ENCODE measurements around the gene ARID3A. TPM values are rescaled to one million over a fixed set of nuclear protein-coding genes. Genes with fewer than 3 reads are reported as not detected.

The ARID3A gene
- total RNA-seq, 1 experiment from 2014 or later = 116 TPM

DNA sequence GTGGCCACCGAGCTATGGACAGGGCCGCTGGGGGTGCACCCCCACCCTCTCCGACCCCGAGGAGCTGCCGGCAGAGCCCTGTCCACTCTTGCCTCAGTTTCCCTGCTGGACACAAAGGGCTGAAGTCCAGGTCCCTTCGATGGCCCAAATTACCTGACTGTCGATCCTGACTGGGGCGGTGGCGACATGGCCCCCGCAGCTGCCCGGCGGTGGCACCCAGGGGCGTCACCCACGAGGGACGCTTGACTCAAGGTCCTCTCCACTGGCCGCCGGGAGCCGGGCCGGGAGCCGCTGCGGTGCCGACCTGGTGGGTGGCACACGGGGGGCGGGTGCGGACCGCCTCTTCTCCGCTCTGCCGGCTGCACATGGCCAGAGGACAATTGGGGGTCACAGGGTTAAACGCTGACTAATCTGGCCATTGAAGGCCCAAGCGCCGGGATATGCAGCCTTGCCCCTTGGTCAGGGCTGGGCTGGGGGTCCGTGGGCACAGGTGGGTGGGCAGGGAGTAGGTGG, 16.4 kb downstream of the ARID3A start:
- H3K27me3 Mint-ChIP-seq (ENCODE audit: low read depth) = no peaks in the 10 kb centered on the region
- TF ChIP-seq ZNF219 (CRISPR knock-in tag; IDR thresholded peaks at IDR 0.05; ENCODE audit: borderline replicate concordance) = no peak
- no peak for TF ChIP-seq NFYB (CRISPR knock-in tag; conservative IDR thresholded peaks at IDR 0.05; ENCODE audit: low read depth)
- TF ChIP-seq ZMAT4 (CRISPR knock-in tag; IDR thresholded peaks at IDR 0.05) = no peak
- TF ChIP-seq AR (CRISPR knock-in tag; IDR thresholded peaks at IDR 0.05) = no peak
- TF ChIP-seq TEAD4 (CRISPR knock-in tag; IDR thresholded peaks at IDR 0.05) = no peak
- no peak for TF ChIP-seq PREB (CRISPR knock-in tag; IDR thresholded peaks at IDR 0.05; ENCODE audit: borderline replicate concordance)
- no peak for TF ChIP-seq FOXJ3 (CRISPR knock-in tag; IDR thresholded peaks at IDR 0.05; ENCODE audit: borderline replicate concordance)
- no peak for TF ChIP-seq MAX (CRISPR knock-in tag; IDR thresholded peaks at IDR 0.05)
- TF ChIP-seq, protein P1, sequence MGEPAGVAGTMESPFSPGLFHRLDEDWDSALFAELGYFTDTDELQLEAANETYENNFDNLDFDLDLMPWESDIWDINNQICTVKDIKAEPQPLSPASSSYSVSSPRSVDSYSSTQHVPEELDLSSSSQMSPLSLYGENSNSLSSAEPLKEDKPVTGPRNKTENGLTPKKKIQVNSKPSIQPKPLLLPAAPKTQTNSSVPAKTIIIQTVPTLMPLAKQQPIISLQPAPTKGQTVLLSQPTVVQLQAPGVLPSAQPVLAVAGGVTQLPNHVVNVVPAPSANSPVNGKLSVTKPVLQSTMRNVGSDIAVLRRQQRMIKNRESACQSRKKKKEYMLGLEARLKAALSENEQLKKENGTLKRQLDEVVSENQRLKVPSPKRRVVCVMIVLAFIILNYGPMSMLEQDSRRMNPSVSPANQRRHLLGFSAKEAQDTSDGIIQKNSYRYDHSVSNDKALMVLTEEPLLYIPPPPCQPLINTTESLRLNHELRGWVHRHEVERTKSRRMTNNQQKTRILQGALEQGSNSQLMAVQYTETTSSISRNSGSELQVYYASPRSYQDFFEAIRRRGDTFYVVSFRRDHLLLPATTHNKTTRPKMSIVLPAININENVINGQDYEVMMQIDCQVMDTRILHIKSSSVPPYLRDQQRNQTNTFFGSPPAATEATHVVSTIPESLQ (CRISPR knock-in tag; IDR thresholded peaks at IDR 0.05) = no peak
- TF ChIP-seq, protein P2, sequence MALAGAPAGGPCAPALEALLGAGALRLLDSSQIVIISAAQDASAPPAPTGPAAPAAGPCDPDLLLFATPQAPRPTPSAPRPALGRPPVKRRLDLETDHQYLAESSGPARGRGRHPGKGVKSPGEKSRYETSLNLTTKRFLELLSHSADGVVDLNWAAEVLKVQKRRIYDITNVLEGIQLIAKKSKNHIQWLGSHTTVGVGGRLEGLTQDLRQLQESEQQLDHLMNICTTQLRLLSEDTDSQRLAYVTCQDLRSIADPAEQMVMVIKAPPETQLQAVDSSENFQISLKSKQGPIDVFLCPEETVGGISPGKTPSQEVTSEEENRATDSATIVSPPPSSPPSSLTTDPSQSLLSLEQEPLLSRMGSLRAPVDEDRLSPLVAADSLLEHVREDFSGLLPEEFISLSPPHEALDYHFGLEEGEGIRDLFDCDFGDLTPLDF (CRISPR knock-in tag; IDR thresholded peaks at IDR 0.05) = no peak
- no peak for TF ChIP-seq KAT7 (CRISPR knock-in tag; IDR thresholded peaks at IDR 0.05; ENCODE audit: borderline replicate concordance)
- H3K27ac Mint-ChIP-seq = no peak overlapping the region
- ChIA-PET POLR2A (no interaction called here), CTCF (no interaction called here)
- H3K36me3 Mint-ChIP-seq = peaks cover 35% of the 10 kb centered on the region
- DNase-seq (ENCODE audit: low spot score) (no peak), ATAC-seq (no peak)
- H3K4me3 Mint-ChIP-seq = no peak overlapping the region
- H3K9me3 Mint-ChIP-seq = no peaks in the 10 kb centered on the region
- no peaks in the 10 kb centered on the region for H3K4me1 Mint-ChIP-seq

DNA sequence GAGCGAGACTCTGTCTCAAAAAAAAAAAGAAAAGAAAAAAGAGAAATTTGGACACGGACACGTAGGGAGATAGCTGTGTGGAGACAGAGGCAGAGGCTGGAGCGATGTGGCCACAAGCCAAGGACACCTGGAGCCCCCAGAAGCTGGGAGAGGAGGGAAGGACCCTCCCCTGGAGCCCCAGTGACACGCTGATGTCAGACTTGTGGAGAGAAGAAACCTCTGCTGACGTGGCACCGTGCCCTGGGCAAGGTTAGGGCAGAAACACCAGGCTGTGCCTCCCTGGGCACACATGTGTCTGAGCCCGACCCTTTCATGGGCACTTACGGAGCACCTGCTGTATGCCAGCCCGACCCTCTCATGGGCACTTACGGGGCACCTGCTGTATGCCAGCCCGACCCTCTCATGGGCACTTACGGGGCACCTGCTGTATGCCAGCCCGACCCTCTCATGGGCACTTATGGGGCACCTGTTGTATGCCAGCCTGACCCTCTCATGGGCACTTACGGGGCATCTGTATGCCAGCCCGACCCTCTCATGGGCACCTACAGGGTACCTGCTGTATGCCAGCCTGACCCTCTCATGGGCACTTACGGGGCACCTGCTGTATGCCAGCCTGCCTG, 17.8 kb downstream of the ARID3A start:
- H3K27ac Mint-ChIP-seq = no peak overlapping the region
- ChIA-PET CTCF (interaction anchor here (0.8 kb wide), 1 partner anchor 14 kb away, joined by 3 read pairs; no protein-coding TSS in a partner anchor), POLR2A (no interaction called here)
- no peak overlapping the region for H3K4me3 Mint-ChIP-seq
- H3K36me3 Mint-ChIP-seq = peaks cover 29% of the 10 kb centered on the region
- DNase-seq (ENCODE audit: low spot score) (no peak), ATAC-seq (no peak)
- H3K9me3 Mint-ChIP-seq = no peaks in the 10 kb centered on the region
- no peaks in the 10 kb centered on the region for H3K27me3 Mint-ChIP-seq (ENCODE audit: low read depth)
- no peaks in the 10 kb centered on the region for H3K4me1 Mint-ChIP-seq
- TF ChIP-seq, protein P3, sequence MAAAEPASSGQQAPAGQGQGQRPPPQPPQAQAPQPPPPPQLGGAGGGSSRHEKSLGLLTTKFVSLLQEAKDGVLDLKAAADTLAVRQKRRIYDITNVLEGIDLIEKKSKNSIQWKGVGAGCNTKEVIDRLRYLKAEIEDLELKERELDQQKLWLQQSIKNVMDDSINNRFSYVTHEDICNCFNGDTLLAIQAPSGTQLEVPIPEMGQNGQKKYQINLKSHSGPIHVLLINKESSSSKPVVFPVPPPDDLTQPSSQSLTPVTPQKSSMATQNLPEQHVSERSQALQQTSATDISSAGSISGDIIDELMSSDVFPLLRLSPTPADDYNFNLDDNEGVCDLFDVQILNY (CRISPR knock-in tag; IDR thresholded peaks at IDR 0.05) = no peak
- TF ChIP-seq, protein P4, sequence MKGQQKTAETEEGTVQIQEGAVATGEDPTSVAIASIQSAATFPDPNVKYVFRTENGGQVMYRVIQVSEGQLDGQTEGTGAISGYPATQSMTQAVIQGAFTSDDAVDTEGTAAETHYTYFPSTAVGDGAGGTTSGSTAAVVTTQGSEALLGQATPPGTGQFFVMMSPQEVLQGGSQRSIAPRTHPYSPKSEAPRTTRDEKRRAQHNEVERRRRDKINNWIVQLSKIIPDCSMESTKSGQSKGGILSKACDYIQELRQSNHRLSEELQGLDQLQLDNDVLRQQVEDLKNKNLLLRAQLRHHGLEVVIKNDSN (CRISPR knock-in tag; IDR thresholded peaks at IDR 0.05) = no peak

Measured in WTC11 (cell line).